GM18502 (cell line): ENCODE measurements around the gene CTNNA1.
A peak's percentile ranks its signal among the peaks of the same experiment; 100 is the strongest.
"Not testable (repeated sequence)": the region's sequence is repeated elsewhere in the genome, so short reads cannot be mapped to it uniquely, and the experiment has no call there.

Source experiments
- ATAC-seq: cut with Tn5 transposase; IDR thresholded peaks from one replicate; pipeline ENCODE4 v1.9.1; 2021; ENCODE audit warnings: mild to moderate bottlenecking; ENCODE audit not compliant: unreplicated experiment, poor library complexity

Gene CTNNA1

GRCh38 chr5:138752951-138753793, at the start of gene CTNNA1:
TSS of gene CTNNA1 (plus strand) at chr5:138753425. CDS start at chr5:138781925, 28,500 bp downstream.
- ATAC-seq, result peak; percentile 54

GRCh38 chr5:138703777-138704176, 49.4 kb upstream of the CTNNA1 start:
- not testable (repeated sequence) for ATAC-seq

- no peak for ATAC-seq
These were observed 48.2 kb upstream of the CTNNA1 start for GRCh38 chr5:138705007-138705406.

GRCh38 chr5:138705567-138705966, 47.7 kb upstream of the CTNNA1 start:
- ATAC-seq, result no peak

GRCh38 chr5:138706655-138707480, 46.4 kb upstream of the CTNNA1 start:
- no peak for ATAC-seq

- no peak for ATAC-seq
These were observed 44.4 kb upstream of the CTNNA1 start for GRCh38 chr5:138708791-138709190.

GRCh38 chr5:138709202-138709601, 44.0 kb upstream of the CTNNA1 start:
- ATAC-seq, result no peak

- no peak for ATAC-seq
These were observed 42.1 kb upstream of the CTNNA1 start for GRCh38 chr5:138711087-138711486.

GRCh38 chr5:138711811-138712210, 41.4 kb upstream of the CTNNA1 start:
- ATAC-seq, result no peak

GRCh38 chr5:138712324-138712723, 40.9 kb upstream of the CTNNA1 start:
- no peak for ATAC-seq

- ATAC-seq, result no peak
These were observed 40.4 kb upstream of the CTNNA1 start for GRCh38 chr5:138712791-138713190.

GRCh38 chr5:138713247-138713646, 40.0 kb upstream of the CTNNA1 start:
- no peak for ATAC-seq

- no peak for ATAC-seq
These were observed 38.5 kb upstream of the CTNNA1 start for GRCh38 chr5:138714694-138715093.

- not testable (repeated sequence) for ATAC-seq
These were observed 37.2 kb upstream of the CTNNA1 start for GRCh38 chr5:138715931-138716432.

- no peak for ATAC-seq
These were observed 36.7 kb upstream of the CTNNA1 start for GRCh38 chr5:138716456-138716924.

GRCh38 chr5:138717399-138717798, 35.8 kb upstream of the CTNNA1 start:
- ATAC-seq, result no peak

- ATAC-seq, result no peak
These were observed 33.4 kb upstream of the CTNNA1 start for GRCh38 chr5:138719811-138720210.

- ATAC-seq, result no peak
These were observed 32.4 kb upstream of the CTNNA1 start for GRCh38 chr5:138720840-138721239.

GRCh38 chr5:138721979-138722378, 31.2 kb upstream of the CTNNA1 start:
- ATAC-seq, result no peak

GRCh38 chr5:138722544-138723177, 30.6 kb upstream of the CTNNA1 start:
- no peak for ATAC-seq
